ENCODE results near the gene ZNF662. TPM values are rescaled to one million over a fixed set of nuclear protein-coding genes. Genes with fewer than 3 reads are reported as not detected.
A peak's percentile ranks its signal among the peaks of the same experiment; 100 is the strongest.

Gene ZNF662
- total RNA-seq, 4 donors from 2014 or later: 1.2 to 8.9 (median 6.0) TPM

GRCh38 chr3:42875325-42876151 is 30.4 kb upstream of the ZNF662 start, which contains the start of gene CYP8B1:
Gene CYP8B1, minus strand, starts transcription at chr3:42875879. Its CDS starts 63 bp downstream, at chr3:42875816.
- no peak for DNase-seq
- Histone ChIP-seq H3K36me3 (no peaks in the 10 kb centered on the region), H3K4me3 (peak within 1 kb of the TSS in 1 of 4 donors; percentile 7), H3K27me3 (no peaks in the 10 kb centered on the region), H3K9me3 (no peaks in the 10 kb centered on the region), H3K27ac (no peak within 1 kb of the TSS), H3K4me1 (no peaks in the 10 kb centered on the region)
- TF ChIP-seq CTCF (IDR thresholded peaks at IDR 0.05): no peak
- no peak for TF ChIP-seq POLR2A (IDR thresholded peaks at IDR 0.05)

DNA sequence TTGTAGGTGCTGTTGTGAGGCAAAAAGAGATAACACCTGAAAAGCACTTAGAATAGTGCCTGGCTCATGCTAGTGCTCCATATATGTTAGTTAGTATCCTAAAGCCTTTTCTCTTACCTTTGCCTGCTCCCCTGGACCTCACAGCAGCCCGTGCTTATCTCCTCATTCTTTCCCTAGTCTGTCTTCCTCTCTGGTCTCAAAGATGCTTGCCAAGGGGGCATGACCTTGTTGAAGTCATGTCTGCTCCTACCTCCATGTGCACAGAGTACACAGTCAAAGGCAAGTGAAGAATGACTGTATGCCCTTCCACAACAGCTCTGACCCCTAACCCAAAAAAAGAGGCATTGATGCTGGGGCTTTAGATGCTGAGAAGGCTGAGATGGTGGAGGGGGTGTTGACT is 29.5 kb upstream of the ZNF662 start:
- Histone ChIP-seq H3K4me3 (no peak overlapping the region), H3K27me3 (no peaks in the 10 kb centered on the region), H3K9me3 (no peaks in the 10 kb centered on the region), H3K4me1 (peaks cover 0 to 4% (median 0%) of the 10 kb centered on the region in 4 donors), H3K27ac (no peak overlapping the region), H3K36me3 (no peaks in the 10 kb centered on the region)
- DNase-seq: no peak
- no peak for TF ChIP-seq POLR2A (IDR thresholded peaks at IDR 0.05)
- no peak for TF ChIP-seq CTCF (IDR thresholded peaks at IDR 0.05)

DNA sequence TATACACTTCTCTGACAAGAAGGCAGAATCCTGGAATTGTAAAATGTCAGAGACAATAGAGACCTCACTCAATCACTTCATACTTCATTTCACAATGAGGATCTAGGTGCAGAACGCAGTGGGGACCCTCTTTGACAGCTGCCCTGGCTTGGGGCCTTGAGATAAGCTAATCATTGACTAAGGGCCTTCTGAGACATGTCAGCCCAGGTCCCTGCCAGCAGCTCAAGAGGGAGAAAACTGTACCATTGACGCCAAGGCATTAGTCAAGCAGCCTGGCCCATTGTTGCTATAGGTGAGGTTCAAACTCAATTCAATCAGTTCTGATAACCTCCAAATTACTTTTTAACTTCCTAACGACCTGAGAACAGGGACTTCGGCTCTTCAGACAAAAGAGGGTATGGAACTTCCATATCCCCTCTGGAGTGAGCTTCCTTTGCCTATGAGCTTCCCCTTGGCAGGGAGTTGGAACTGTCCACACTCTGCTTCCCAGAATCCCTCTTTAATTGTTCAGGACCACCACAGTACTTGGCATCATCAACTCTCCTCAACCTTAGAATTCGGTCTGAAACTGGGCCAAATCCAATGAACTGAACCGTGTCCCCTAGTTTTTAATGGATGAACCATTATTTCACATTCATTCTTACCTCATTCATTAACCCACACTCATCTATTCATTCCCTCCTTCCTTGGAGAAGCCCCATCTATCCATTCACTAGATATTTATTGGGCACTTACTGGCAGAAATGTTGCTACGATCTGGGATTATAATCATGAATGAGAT is 28.8 kb upstream of the ZNF662 start:
- Histone ChIP-seq H3K27me3 (no peaks in the 10 kb centered on the region), H3K27ac (no peak overlapping the region), H3K9me3 (no peaks in the 10 kb centered on the region), H3K4me3 (no peak overlapping the region), H3K4me1 (peaks cover 0 to 5% (median 0%) of the 10 kb centered on the region in 4 donors), H3K36me3 (no peaks in the 10 kb centered on the region)
- DNase-seq: no peak
- TF ChIP-seq CTCF (IDR thresholded peaks at IDR 0.05): no peak
- TF ChIP-seq POLR2A (IDR thresholded peaks at IDR 0.05): no peak

DNA sequence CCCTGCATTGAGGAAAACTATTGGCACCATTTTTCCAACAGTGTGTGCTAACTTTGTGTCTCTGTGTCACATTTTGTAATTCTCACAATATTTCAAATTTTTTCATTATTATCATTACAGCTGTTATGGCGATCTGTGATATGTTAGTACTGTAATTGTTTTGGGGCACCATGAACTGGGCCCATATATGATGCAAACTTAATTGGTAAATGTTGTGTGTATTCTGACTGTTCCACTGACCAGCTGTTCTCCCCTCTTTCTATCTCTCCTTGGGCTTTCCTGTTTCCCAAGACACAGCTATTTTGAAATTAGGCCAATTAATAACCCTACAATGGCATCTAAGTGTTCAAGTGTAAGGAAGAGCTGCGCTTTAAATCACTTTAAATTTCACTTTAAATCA is 28.1 kb upstream of the ZNF662 start:
- Histone ChIP-seq H3K27ac (no peak overlapping the region), H3K4me1 (peaks cover 0 to 5% (median 0%) of the 10 kb centered on the region in 4 donors), H3K36me3 (no peaks in the 10 kb centered on the region), H3K4me3 (no peak overlapping the region), H3K27me3 (no peaks in the 10 kb centered on the region), H3K9me3 (no peaks in the 10 kb centered on the region)
- TF ChIP-seq CTCF (IDR thresholded peaks at IDR 0.05) (no peak), POLR2A (IDR thresholded peaks at IDR 0.05) (no peak)
- DNase-seq: no peak

GRCh38 chr3:42880183-42880582 is 25.8 kb upstream of the ZNF662 start:
- no peak for DNase-seq
- Histone ChIP-seq H3K27ac (peak overlapping the region in 2 of 4 donors; percentile 56 to 57), H3K4me1 (peaks cover 0 to 5% (median 0%) of the 10 kb centered on the region in 4 donors), H3K9me3 (no peaks in the 10 kb centered on the region), H3K27me3 (no peaks in the 10 kb centered on the region), H3K4me3 (peak overlapping the region; percentile 49 to 66 (median 58)), H3K36me3 (no peaks in the 10 kb centered on the region)
- no peak for TF ChIP-seq POLR2A (IDR thresholded peaks at IDR 0.05)
- TF ChIP-seq CTCF (IDR thresholded peaks at IDR 0.05): no peak

Measured in Peyer's patch (tissue), 4 donors.